Right lobe of liver (tissue), 6 donors: ENCODE data around the gene ARHGEF11. TPM values are rescaled to one million over a fixed set of nuclear protein-coding genes. Genes with fewer than 3 reads are reported as not detected.

ENCODE experiments used
- ATAC-seq, 4 donors: fragments of 200-7000 bp; cut with Tn5 transposase; one replicate each; pipeline ENCODE4 v1.9.1; 2020; ENCODE audit warnings: mild to moderate bottlenecking in 4 of 4, moderate library complexity in 4 of 4
- DNase-seq, 3 donors: peaks; one replicate each; pipeline ENCODE4 v3.0.0-alpha.2; 2020
- H3K27ac ChIP-seq, 3 donors: fragments of 200-600 bp; one replicate each; pipeline ENCODE4 v1.8.0; 2022
- H3K27me3 ChIP-seq, 2 donors: fragments of 200-600 bp; one replicate each; pipeline ENCODE4 v1.8.0; 2022
- H3K36me3 ChIP-seq, 4 donors: fragments of 200-600 bp; sonication (generic) in 1 of 4; one replicate each; pipeline versions ENCODE4 v1.5.1 to v1.8.0; 2017 to 2022; ENCODE audit warnings: control low read depth in 1 of 4
- H3K4me1 ChIP-seq, 4 donors: fragments of 200-600 bp; sonication (generic) in 1 of 4; one replicate each; pipeline versions ENCODE4 v1.5.1 to v1.8.0; 2017 to 2022; ENCODE audit warnings: control low read depth in 1 of 4
- H3K4me3 ChIP-seq, 3 donors: fragments of 200-600 bp; one replicate each; pipeline ENCODE4 v1.8.0; 2022
- H3K9me3 ChIP-seq, 4 donors: fragments of 200-600 bp; sonication (generic) in 1 of 4; one replicate each; pipeline versions ENCODE4 v1.5.1 to v1.8.0; 2017 to 2022; ENCODE audit warnings: control low read depth in 1 of 4
- CTCF ChIP-seq, 4 donors: fragments of 200-600 bp in 3 of 4; fragments of 450-650 bp in 1 of 4; IDR thresholded peaks; one replicate each; pipeline versions ENCODE4 v1.5.1 to v1.8.0; 2016 to 2022; ENCODE audit warnings: antibody characterized with exemption in 4 of 4, mild to moderate bottlenecking in 2 of 4
- POLR2A ChIP-seq: fragments of 450-650 bp; IDR thresholded peaks from one replicate; pipeline ENCODE4 v1.6.1; 2017; ENCODE audit warnings: antibody characterized with exemption, mild to moderate bottlenecking
- WGBS: methylation state at CpG from one replicate; pipeline ENCODE4 v1.1.6; 2018; ENCODE audit warnings: low coverage, low lambda C conversion rate; ENCODE audit not compliant: insufficient coverage; ENCODE audit errors: missing lambda C conversion rate; 5-methylcytosine and 5-hydroxymethylcytosine counted together
- intact Hi-C, 2 donors: fragments of 100-400 bp; cut with DNase I; formaldehyde crosslinking; loops; one replicate each; pipeline versions ENCODE4 v1.11.2 to v1.14.1; 2022
- total RNA-seq, 6 experiments: library from RNA; depleted of rRNA in 2 of 6; stranded (reverse); fragments of >200 nt in 2 of 6; fragmentation: NEBNext Ultra II Directional in 3 of 6; extraction: Animal tissue kit (Norgen Biotek cat#: 25700) in 3 of 6; gene quantifications; one replicate each; pipeline versions ENCODE4 v1.1.0 to v1.2.4, GENCODE V29; 2016 to 2023
- donor health status: DM: no; HTN: yes; CAD: no.
- donor health status: DM: no; HTN: no; CAD: no.
- donor health status: DM: no; HTN: no; CAD: no.
- donor health status: DM: no; HTN: yes; CAD: no.
- donor health status: DM: no; HTN: yes; CAD: no.

The ARHGEF11 gene
- total RNA-seq, 6 experiments from 2014 or later: 10.5 to 18.7 (median 12.8) TPM

GRCh38 chr1:157084720-157085119 is 39.2 kb upstream of the ARHGEF11 start:
- no peaks in the 10 kb centered on the region for H3K9me3 ChIP-seq
- DNase-seq (no peak), ATAC-seq (no peak)
- H3K4me1 ChIP-seq: peaks cover 0 to 5% (median 0%) of the 10 kb centered on the region in 4 donors
- H3K36me3 ChIP-seq: no peaks in the 10 kb centered on the region
- H3K4me3 ChIP-seq: no peak overlapping the region
- intact Hi-C loops: no loop called here
- no peak overlapping the region for H3K27ac ChIP-seq
- H3K27me3 ChIP-seq: no peaks in the 10 kb centered on the region
- WGBS: 67% methylated on average over 5 of the region's 5 CpGs
- TF ChIP-seq CTCF (IDR thresholded peaks at IDR 0.05): no peak
- no peak for TF ChIP-seq POLR2A

- WGBS: 73% methylated on average over 5 of the region's 5 CpGs
- Histone ChIP-seq H3K4me1 (no peaks in the 10 kb centered on the region), H3K36me3 (no peaks in the 10 kb centered on the region), H3K4me3 (no peak overlapping the region), H3K27ac (no peak overlapping the region), H3K27me3 (no peaks in the 10 kb centered on the region), H3K9me3 (no peaks in the 10 kb centered on the region)
- intact Hi-C loops: no loop called here
- DNase-seq (no peak), ATAC-seq (no peak)
- TF ChIP-seq CTCF (IDR thresholded peaks at IDR 0.05) (no peak), POLR2A (no peak)
These were observed 36.2 kb upstream of the ARHGEF11 start for GRCh38 chr1:157081707-157082106.

- H3K9me3 ChIP-seq: no peaks in the 10 kb centered on the region
- H3K27me3 ChIP-seq: no peaks in the 10 kb centered on the region
- no peaks in the 10 kb centered on the region for H3K4me1 ChIP-seq
- H3K36me3 ChIP-seq: no peaks in the 10 kb centered on the region
- ATAC-seq (no peak), DNase-seq (no peak)
- 62% methylated on average over 10 of the region's 10 CpGs for WGBS
- intact Hi-C loops: no loop called here
- H3K4me3 ChIP-seq: no peak overlapping the region
- TF ChIP-seq CTCF (IDR thresholded peaks at IDR 0.05) (no peak), POLR2A (no peak)
- no peak overlapping the region for H3K27ac ChIP-seq
These were observed 35.2 kb upstream of the ARHGEF11 start for GRCh38 chr1:157080714-157081113.

- no peak overlapping the region for H3K4me3 ChIP-seq
- WGBS: 90% methylated on average over 1 of the region's 1 CpG
- H3K36me3 ChIP-seq: no peaks in the 10 kb centered on the region
- no peaks in the 10 kb centered on the region for H3K27me3 ChIP-seq
- DNase-seq (no peak), ATAC-seq (no peak)
- intact Hi-C loops: no loop called here
- TF ChIP-seq CTCF (IDR thresholded peaks at IDR 0.05) (no peak), POLR2A (no peak)
- peaks cover 0 to 5% (median 0%) of the 10 kb centered on the region in 4 donors for H3K4me1 ChIP-seq
- no peak overlapping the region for H3K27ac ChIP-seq
- H3K9me3 ChIP-seq: no peaks in the 10 kb centered on the region
These were observed 31.9 kb upstream of the ARHGEF11 start for GRCh38 chr1:157077394-157077793.
